Activated naive CD8-positive, alpha-beta T cell treated with anti-CD3 and anti-CD28 coated beads, Interleukin-2, amount 10 ng/mL, durations not matched to agents 7 days and 5 days (primary cell): ENCODE data around the gene OR5K4. TPM values are rescaled to one million over a fixed set of nuclear protein-coding genes. Genes with fewer than 3 reads are reported as not detected.

ENCODE experiments used
- ATAC-seq: fragments of 150-1000 bp; cut with Tn5 transposase; one replicate; pipeline ENCODE4 v1.10.0; 2021; ENCODE audit warnings: low read depth, moderate library complexity
- POLR2A ChIA-PET: fragments of 350-600 bp; sonication (Branson Sonifier 250); formaldehyde crosslinking; loops from one replicate; lab custom pipeline; 2021; ENCODE audit warnings: antibody characterized with exemption; lab: Charles Lee
- DNase-seq: peaks from one replicate; pipeline ENCODE4 v3.0.0; 2021
- H3K27ac Mint-ChIP-seq: one replicate; pipeline ENCODE4 v1.8.0; 2022; ENCODE audit warnings: mild to moderate bottlenecking, mixed read lengths
- H3K27me3 Mint-ChIP-seq: one replicate; pipeline ENCODE4 v1.8.0; 2022; ENCODE audit warnings: mild to moderate bottlenecking, moderate library complexity, mixed read lengths
- H3K36me3 Mint-ChIP-seq: one replicate; pipeline ENCODE4 v1.8.0; 2021; ENCODE audit warnings: mild to moderate bottlenecking, mixed read lengths
- H3K4me1 Mint-ChIP-seq: one replicate; pipeline ENCODE4 v1.8.0; 2021; ENCODE audit warnings: mixed read lengths
- H3K4me3 Mint-ChIP-seq: one replicate; pipeline ENCODE4 v1.8.0; 2022; ENCODE audit warnings: mild to moderate bottlenecking, moderate library complexity, mixed read lengths
- H3K9me3 Mint-ChIP-seq: one replicate; pipeline ENCODE4 v1.8.0; 2021; ENCODE audit warnings: mixed read lengths
- total RNA-seq, 2 experiments: library from RNA; stranded (reverse); gene quantifications; one replicate each; pipeline ENCODE4 v1.2.3, GENCODE V29; 2021

The OR5K4 gene, protein sequence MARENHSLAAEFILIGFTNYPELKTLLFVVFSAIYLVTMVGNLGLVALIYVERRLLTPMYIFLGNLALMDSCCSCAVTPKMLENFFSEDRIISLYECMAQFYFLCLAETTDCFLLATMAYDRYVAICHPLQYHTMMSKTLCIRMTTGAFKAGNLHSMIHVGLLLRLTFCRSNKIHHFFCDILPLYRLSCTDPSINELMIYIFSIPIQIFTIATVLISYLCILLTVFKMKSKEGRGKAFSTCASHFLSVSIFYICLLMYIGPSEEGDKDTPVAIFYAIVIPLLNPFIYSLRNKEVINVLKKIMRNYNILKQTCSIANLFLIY
- total RNA-seq, result not detected

DNA sequence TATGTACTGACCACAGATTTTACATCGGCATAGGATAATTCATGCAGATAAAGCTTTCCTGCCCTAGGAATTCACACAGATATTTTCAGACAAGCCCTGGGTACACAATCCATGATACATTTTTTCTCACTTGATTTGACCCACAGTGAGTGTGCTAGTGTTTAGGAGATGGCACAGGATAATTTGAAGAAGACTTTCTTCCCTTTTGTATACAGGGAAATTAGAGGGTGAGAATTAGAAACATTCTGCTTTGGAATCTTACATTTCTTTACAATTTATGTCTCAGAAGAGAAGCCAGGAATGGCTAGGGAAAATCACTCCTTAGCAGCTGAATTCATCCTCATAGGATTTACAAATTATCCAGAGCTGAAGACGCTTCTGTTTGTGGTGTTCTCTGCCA lies at the start of gene OR5K4:
OR5K4 (plus strand) TSS at position 301 of the 400 bp plus-strand sequence; CDS start at position 301, 0 bp downstream.
- Mint-ChIP-seq H3K4me3 (no peak within 1 kb of the TSS), H3K9me3 (peaks cover 8% of the 10 kb centered on the region), H3K4me1 (no peaks in the 10 kb centered on the region), H3K27me3 (peaks cover 62% of the 10 kb centered on the region), H3K36me3 (peaks cover 3% of the 10 kb centered on the region), H3K27ac (no peak within 1 kb of the TSS)
- POLR2A ChIA-PET, result no interaction called here
- DNase-seq (no peak), ATAC-seq (no peak)

DNA sequence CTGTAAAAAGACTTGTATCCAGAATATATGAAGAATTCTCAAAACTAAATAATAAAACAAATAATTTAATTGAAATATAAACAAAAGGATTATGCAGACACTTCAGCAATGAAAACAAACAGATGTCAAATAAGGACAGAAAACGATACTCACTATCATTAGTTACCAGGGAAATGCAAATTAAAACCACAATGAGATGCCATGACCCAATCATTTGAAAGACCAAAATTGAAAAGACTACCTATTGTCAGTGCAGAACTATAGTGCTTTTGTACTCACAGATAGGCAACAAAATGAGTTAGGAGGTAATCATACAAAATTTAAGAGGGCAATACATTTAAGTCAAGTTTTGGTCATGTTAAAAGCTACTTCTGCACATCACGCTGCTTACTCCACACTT lies 31.6 kb upstream of the OR5K4 start:
- H3K9me3 Mint-ChIP-seq, result no peaks in the 10 kb centered on the region
- H3K4me3 Mint-ChIP-seq, result no peak overlapping the region
- H3K27ac Mint-ChIP-seq, result no peak overlapping the region
- H3K4me1 Mint-ChIP-seq, result peaks cover 4% of the 10 kb centered on the region
- H3K36me3 Mint-ChIP-seq, result no peaks in the 10 kb centered on the region
- ATAC-seq, result no peak
- peaks cover 18% of the 10 kb centered on the region for H3K27me3 Mint-ChIP-seq
- no peak for DNase-seq
- POLR2A ChIA-PET, result no interaction called here

DNA sequence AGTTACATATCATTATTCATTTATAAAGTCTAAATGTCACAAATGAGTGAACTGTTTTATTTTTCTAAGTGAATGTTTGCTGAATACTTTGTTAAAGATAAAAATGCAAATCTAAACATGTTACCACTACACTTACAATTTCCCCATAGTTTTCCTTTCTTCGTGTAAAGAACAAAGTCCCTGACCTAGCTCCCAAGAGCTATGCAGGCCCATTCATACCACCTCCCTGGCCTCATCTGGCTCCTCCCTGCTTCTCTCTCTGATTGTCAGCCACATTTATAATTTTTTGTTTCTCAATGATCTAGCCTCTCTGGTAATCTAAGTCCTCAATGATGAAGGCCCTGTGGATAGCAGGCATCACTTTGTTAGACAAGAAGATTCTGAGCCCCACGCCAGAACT lies 31.0 kb upstream of the OR5K4 start:
- H3K27me3 Mint-ChIP-seq, result peaks cover 22% of the 10 kb centered on the region
- H3K27ac Mint-ChIP-seq, result no peak overlapping the region
- peaks cover 7% of the 10 kb centered on the region for H3K4me1 Mint-ChIP-seq
- H3K36me3 Mint-ChIP-seq, result no peaks in the 10 kb centered on the region
- ATAC-seq (no peak), DNase-seq (no peak)
- H3K9me3 Mint-ChIP-seq, result no peaks in the 10 kb centered on the region
- H3K4me3 Mint-ChIP-seq, result no peak overlapping the region
- POLR2A ChIA-PET, result no interaction called here

DNA sequence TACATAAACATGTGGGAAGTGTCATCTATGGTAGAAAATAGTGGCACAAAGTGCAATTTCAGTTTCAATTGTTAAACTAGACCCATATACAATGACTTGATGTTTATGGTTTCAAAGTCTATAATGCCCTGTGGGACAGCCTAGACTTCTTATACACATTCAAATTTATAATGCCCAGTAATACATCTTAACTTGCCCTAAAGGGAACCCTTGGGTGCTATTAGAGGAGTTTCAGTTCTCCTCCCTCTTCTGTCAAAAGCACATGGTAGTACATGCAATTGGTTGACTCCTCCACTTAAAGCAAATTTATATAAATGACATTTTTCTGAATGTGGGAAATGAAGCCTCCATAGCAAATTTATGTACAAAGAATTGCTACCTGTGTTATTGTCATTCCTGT lies 30.2 kb upstream of the OR5K4 start:
- Mint-ChIP-seq H3K4me3 (no peak overlapping the region), H3K27me3 (peaks cover 22% of the 10 kb centered on the region), H3K4me1 (peaks cover 9% of the 10 kb centered on the region), H3K9me3 (no peaks in the 10 kb centered on the region), H3K36me3 (no peaks in the 10 kb centered on the region), H3K27ac (no peak overlapping the region)
- POLR2A ChIA-PET, result no interaction called here
- ATAC-seq (no peak), DNase-seq (no peak)

DNA sequence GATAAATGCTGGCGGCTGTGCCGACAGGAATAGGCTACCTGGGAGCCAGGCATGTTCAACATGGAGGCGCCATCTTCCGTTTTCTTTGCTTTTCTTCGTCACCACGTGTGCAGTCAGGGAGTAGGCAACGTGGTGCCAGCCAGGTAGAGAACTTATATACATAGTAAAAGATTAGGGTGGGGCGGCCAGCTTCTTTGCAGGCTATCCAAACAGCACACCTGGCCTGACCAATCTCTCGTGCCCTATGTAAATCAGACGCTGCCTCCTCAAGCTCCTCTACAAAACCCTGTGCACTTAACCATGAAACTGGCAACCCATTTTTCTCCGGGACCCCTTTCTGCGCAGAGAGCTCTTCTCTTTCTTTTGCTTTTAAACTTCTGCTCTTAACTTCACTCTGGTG lies 28.6 kb upstream of the OR5K4 start:
- POLR2A ChIA-PET, result no interaction called here
- no peak for ATAC-seq
- no peaks in the 10 kb centered on the region for H3K9me3 Mint-ChIP-seq
- no peak overlapping the region for H3K27ac Mint-ChIP-seq
- H3K36me3 Mint-ChIP-seq, result no peaks in the 10 kb centered on the region
- H3K27me3 Mint-ChIP-seq, result peaks cover 19% of the 10 kb centered on the region
- H3K4me3 Mint-ChIP-seq, result no peak overlapping the region
- H3K4me1 Mint-ChIP-seq, result peaks cover 12% of the 10 kb centered on the region
- no peak for DNase-seq

DNA sequence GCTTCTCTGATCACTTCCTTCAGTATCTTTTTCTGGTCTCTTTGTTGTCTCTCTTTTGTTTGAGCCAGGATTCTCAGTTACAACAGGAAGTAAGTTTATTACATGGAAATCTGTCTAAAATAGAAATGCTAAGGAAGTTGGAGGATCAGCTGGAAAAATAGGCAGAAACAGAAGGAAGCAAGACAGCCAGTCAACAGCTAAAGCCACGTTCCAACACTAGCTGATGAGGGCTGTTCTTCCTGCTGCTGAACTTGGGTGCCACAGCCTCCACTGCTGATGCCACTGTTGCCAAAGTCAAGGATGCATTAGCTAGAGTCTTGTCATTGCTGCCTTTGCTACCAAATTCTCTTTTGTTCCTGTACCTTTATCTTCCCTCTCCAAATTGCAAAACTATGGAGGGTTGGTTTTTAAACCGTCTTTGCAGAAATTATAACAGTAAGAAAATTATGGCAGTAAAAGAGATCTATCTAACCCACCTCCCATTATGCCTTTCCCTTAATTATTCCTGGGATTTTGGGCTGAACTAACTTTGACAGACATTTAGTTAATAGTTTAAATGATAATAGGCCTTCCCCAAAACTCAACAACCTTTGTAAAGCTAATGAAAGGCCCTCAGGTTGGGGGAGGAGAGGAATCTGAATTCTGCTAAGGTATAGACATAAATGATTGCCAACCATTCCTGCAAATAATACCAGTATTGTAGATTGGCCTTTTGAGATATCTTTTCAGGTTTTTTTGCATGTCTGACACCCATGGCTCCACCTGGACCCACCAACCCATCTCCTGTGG lies 27.4 kb upstream of the OR5K4 start:
- H3K27ac Mint-ChIP-seq, result no peak overlapping the region
- no peaks in the 10 kb centered on the region for H3K9me3 Mint-ChIP-seq
- DNase-seq, result no peak

DNA sequence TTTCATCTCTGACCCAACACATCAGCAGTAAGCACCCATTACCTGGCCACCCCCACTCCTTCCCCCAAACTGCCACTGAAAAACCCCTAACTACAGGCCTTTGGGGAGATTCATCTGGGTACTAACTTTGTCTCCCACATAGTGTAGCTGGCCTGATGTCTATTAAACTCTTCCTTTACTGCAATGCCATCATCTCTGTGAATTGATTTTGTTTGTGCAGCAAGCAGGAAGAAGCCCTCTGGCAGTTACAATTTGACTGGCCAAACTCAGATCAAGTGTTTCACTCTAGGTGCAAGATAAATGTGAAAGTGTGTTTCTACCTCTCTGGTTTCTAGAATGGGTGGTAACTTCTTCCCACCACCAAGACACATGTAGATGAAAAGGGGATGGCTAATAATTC lies 26.7 kb upstream of the OR5K4 start:
- H3K27ac Mint-ChIP-seq, result no peak overlapping the region
- no peak overlapping the region for H3K4me3 Mint-ChIP-seq
- DNase-seq (no peak), ATAC-seq (no peak)
- POLR2A ChIA-PET, result no interaction called here
- H3K9me3 Mint-ChIP-seq, result no peaks in the 10 kb centered on the region
- peaks cover 24% of the 10 kb centered on the region for H3K27me3 Mint-ChIP-seq
- H3K4me1 Mint-ChIP-seq, result peaks cover 12% of the 10 kb centered on the region
- H3K36me3 Mint-ChIP-seq, result no peaks in the 10 kb centered on the region

More for the DNA sequence above, 27.4 kb upstream of the OR5K4 start:
- POLR2A ChIA-PET, result no interaction called here
- H3K27me3 Mint-ChIP-seq, result peaks cover 21% of the 10 kb centered on the region
- no peak for ATAC-seq
- H3K4me1 Mint-ChIP-seq, result peaks cover 12% of the 10 kb centered on the region
- H3K36me3 Mint-ChIP-seq, result no peaks in the 10 kb centered on the region
- H3K4me3 Mint-ChIP-seq, result no peak overlapping the region

DNA sequence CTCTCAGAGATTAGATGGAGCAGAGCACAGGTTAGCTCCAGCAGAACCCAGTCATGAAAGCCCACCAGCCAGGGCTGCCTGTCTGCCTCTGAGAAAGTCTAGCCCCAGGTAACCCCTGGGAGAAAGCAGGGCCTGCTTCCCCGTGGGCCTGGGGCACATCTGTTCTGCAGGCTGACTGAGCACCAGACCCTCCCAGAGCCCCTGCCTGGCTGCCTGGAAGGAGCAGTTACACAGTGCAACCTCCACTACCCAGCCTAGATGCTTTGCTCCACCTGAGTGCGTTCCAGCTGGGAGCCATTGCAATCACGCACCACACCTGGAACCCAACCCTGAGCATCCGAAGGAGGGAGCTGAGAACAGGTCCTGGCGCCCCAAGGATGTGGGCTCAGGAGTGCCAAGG lies 24.7 kb upstream of the OR5K4 start:
- peak; percentile 18 for ATAC-seq
- POLR2A ChIA-PET, result no interaction called here
- Mint-ChIP-seq H3K36me3 (no peaks in the 10 kb centered on the region), H3K27me3 (peaks cover 30% of the 10 kb centered on the region), H3K27ac (no peak overlapping the region), H3K4me3 (no peak overlapping the region), H3K9me3 (no peaks in the 10 kb centered on the region), H3K4me1 (peaks cover 12% of the 10 kb centered on the region)
- no peak for DNase-seq

DNA sequence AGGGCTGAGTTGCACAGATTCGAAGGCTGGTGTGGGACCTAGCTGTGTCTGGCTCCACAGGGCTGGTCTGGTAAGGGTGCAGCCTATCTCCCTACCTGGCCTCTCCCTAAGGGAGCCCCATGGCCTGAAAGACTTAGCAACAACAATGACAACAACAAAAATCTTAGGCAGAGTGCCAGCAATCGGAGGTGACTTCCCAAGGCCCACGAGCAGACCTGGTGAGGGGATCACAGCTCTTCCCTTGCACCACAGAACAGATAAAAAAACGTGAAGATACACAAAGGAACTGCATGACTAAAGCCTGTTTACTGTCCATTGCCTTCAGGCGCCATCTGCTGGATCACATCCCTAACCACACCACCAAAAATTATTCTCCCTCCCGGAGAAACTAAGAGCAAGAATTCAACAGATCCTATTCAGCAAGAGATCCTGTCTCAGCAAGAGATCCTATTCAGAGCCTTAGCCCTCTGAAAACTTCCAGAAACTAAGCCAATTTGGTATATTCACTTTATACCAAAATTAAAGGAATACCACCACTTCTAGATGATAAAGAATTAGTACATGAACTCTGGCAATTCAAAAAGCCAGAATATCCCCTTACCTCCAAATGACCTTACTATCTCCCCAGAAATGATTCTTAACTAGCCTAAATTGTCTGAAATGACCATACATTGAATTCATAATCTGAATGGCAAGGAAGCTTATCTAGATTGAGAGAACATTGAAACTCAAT lies 24.1 kb upstream of the OR5K4 start:
- peaks cover 35% of the 10 kb centered on the region for H3K27me3 Mint-ChIP-seq
- POLR2A ChIA-PET, result no interaction called here
- peaks cover 12% of the 10 kb centered on the region for H3K4me1 Mint-ChIP-seq
- H3K9me3 Mint-ChIP-seq, result no peaks in the 10 kb centered on the region
- peak; percentile 38 for DNase-seq
- peak; percentile 78 for ATAC-seq
- no peak overlapping the region for H3K27ac Mint-ChIP-seq
- no peaks in the 10 kb centered on the region for H3K36me3 Mint-ChIP-seq
- no peak overlapping the region for H3K4me3 Mint-ChIP-seq

DNA sequence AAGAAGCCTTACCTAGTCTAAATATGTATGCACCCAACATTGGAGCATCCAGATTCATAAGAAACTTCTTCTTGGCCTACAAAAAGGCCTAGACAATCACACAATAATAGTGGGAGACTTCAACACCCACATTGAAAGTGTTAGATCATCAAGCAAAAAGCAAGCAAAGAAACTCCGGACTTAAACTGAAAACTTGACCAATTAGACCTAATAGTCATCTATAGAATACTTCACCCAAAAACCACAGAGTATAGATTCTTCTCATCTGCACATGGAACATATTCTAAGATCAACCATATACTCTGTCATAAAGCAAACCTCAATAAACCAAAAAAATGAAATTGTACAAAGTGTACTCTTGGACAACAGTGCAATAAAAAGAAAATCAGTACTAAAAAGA lies 22.3 kb upstream of the OR5K4 start:
- Mint-ChIP-seq H3K9me3 (no peaks in the 10 kb centered on the region), H3K27me3 (peaks cover 35% of the 10 kb centered on the region), H3K4me3 (no peak overlapping the region), H3K4me1 (peaks cover 12% of the 10 kb centered on the region), H3K27ac (no peak overlapping the region), H3K36me3 (no peaks in the 10 kb centered on the region)
- POLR2A ChIA-PET, result no interaction called here
- ATAC-seq (no peak), DNase-seq (no peak)

DNA sequence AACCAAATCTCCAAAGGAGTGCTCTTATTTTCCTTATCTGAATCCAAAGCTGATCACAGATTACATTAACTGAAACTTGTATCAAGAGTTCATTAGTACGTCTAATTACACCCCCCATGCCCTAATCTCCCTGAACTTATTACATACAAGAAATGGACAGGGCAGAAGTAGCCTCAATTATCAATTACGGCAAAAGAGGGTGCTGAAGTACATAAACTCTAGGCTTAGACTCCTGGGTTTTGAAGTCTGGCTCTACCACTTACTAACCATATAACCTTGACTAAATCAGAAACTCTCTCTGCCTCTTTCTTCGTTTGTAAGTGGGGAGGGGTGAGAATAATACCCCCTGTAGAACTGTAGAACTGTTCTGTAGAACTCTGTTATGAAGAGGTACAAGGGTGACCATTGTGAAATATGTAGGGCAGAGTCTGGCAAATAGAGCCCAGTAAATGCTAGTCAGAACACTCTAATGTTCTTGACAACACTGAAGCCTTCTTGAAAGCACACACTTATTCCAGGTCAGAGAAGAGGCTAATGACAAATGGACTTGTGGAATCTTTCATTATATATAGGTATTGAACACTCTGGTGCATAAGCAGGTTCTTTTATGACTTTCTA lies 19.6 kb upstream of the OR5K4 start:
- Mint-ChIP-seq H3K27ac (no peak overlapping the region), H3K9me3 (no peaks in the 10 kb centered on the region), H3K36me3 (no peaks in the 10 kb centered on the region), H3K4me3 (no peak overlapping the region), H3K27me3 (peaks cover 52% of the 10 kb centered on the region), H3K4me1 (peaks cover 4% of the 10 kb centered on the region)
- ATAC-seq, result no peak
- POLR2A ChIA-PET, result no interaction called here
- no peak for DNase-seq

DNA sequence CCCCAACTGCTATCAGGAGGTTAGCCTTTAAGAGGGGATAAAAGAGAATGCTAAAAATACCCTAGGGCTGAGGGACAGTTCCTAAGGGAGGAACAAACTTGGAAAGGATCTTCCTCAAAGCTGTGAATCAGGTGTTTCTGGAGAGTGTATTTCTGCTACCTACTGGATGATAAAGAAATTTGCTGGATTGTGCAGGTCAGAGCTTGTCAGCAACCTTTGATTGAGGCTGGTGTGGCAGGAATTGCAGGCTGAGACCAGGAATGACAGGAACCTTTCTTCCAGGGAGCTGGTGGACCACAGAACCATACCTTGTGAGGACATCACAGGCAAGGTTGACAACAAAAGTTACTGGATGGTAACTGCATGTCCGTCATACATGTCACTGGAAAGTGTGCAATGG lies 14.6 kb upstream of the OR5K4 start:
- peaks cover 6% of the 10 kb centered on the region for H3K4me1 Mint-ChIP-seq
- POLR2A ChIA-PET, result no interaction called here
- no peaks in the 10 kb centered on the region for H3K9me3 Mint-ChIP-seq
- no peak overlapping the region for H3K27ac Mint-ChIP-seq
- peaks cover 58% of the 10 kb centered on the region for H3K27me3 Mint-ChIP-seq
- ATAC-seq, result no peak
- no peaks in the 10 kb centered on the region for H3K36me3 Mint-ChIP-seq
- DNase-seq, result no peak
- no peak overlapping the region for H3K4me3 Mint-ChIP-seq

DNA sequence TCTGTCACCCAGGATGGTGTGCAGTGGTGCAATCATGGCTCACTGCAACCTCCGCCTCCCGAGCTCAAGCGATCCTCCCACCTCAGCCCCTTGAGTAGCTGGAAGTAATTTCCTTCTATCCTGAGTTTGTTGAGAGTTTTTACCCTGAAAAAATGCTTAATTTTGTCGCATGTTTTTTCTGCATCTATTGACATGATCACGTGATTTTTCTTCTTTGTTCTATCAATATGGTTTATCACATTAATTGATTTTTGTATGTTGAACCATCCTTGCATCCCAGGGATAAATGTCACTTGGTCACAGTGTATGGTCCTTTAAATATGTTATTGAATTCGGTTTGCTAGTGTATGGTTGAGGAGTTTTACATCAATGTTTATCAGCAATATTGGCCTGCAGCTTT lies 11.9 kb upstream of the OR5K4 start:
- POLR2A ChIA-PET, result no interaction called here
- peaks cover 1% of the 10 kb centered on the region for H3K36me3 Mint-ChIP-seq
- peaks cover 10% of the 10 kb centered on the region for H3K4me1 Mint-ChIP-seq
- no peak overlapping the region for H3K4me3 Mint-ChIP-seq
- peaks cover 47% of the 10 kb centered on the region for H3K27me3 Mint-ChIP-seq
- no peak overlapping the region for H3K27ac Mint-ChIP-seq
- ATAC-seq (no peak), DNase-seq (no peak)
- peaks cover 3% of the 10 kb centered on the region for H3K9me3 Mint-ChIP-seq
